Hematopoietic multipotent progenitor cell treated with erythropoietin and hydrocortisone succinate and interleukin-3 and kit ligand, for 8 days (in vitro differentiated cells): ENCODE results near the gene TEAD1.
A peak's percentile ranks its signal among the peaks of the same experiment; 100 is the strongest.

Source experiments
- DNase-seq: peaks from one replicate; pipeline ENCODE4 v3.0.0-alpha.2; 2015

TEAD1 gene

DNA sequence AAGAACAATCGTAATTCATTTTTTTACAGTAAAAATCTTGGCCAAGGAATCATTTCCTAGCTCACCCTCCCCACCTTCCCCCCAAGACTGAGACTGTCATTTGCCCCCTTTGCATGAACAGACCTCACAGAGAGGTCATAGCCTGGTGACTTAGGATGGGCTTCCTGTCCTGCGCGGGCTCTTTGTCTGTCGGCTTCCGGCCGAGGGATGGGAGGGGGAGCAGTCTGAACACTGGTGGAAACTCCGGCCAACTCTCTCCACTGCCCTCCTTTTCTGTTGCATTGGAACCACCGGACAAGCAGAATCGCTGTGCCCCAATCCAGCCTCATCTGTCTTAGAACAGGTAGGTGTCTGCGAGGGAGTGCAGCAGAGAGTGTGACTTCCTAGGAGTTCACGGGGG lies 41.7 kb downstream of the TEAD1 start:
- no peak for DNase-seq

DNA sequence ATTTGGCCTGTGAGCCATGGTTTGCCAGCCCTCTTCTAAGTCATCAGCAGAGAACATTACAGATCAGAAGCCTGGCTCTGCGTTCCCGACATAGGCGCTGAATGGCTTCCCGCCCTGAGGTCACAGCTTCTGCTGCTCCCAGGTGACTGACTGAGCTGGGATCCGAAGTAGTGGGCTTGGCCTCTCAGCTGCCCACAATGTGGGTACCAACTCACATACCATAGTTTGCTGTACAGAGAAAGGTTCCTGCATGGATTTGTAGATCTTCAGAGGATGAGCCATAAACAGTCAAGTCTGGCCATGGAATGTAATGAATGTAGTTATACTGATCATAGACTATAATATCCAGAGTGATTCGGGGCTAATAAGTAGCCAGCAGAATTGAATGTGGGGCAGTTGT lies 42.6 kb downstream of the TEAD1 start:
- DNase-seq, result no peak

DNA sequence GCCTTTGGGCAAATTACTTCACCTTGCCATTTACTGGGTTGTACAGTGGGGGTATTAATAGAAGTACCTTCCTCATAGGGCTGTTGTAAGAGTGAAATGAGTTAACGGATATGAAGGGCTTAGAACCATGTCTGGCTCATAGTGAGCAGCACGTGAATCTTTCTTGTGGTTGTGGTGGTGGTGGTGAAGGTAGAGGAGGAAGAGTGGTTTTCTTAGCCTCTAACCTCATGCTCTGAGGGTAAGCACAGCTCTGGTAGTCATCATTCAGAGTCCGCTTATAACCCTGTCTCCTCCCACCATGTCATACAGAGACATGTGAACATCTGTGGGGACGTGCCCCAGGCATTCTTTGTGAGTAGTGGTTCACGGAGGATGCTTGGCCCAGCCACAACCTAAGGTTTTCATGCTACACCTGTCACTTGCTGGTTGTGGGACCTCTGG lies 43.6 kb downstream of the TEAD1 start:
- no peak for DNase-seq

DNA sequence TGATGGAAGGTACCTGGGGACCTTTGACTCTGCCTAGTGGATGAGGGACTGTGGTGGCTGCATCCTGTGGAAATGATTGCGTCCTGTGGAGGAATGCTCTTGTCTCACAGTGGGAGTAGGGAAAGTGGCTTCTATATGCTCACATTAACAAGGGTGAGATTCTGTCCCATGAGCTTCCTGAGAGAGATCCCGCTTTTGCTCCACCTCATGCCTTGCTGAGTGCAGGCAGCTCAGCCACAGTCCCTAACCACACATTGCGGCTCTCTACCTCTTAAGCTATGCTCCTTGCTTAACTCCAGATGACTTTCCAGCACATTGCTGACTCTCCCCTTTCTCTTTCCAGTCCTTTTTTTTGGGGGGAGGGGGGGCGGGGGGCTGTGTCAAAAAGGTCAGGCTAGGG lies 45.0 kb downstream of the TEAD1 start:
- no peak for DNase-seq

DNA sequence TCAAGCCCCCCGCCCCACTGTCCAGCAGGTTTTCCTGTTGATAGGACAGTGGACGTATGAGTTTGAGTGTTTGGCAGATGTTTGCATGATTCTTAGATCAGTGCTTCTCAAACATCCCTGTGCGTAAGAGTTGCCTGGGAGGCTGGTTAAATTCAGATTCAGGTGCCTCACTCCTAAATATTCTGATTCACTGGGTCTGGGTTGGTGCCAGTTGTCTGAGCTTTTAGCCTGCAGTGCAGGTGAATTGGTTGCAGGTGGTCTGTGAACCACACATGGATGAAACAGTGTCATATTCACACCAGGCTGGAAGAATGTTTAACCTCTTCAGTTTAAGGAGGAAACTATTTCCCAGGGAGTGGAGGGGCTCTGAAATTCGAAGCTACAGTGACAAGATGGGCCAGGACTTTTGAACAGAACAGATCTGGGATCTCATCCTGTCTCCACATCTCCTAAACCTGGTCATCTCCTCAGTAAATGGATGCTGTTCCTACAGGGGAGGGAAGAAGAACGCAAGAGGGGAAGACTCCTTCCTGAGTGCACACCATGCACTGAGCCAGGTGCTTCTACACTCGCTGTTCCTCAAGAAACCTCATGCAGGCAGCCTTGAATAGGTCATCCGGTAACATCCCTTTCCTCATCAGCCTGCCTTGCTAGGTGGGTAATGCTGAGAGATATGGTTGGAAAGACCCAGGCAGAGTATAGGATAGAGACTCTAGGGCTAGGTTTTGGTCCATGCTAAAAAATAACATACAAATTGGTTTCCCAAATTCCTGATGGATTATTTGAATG lies 47.8 kb downstream of the TEAD1 start:
- DNase-seq, result no peak

DNA sequence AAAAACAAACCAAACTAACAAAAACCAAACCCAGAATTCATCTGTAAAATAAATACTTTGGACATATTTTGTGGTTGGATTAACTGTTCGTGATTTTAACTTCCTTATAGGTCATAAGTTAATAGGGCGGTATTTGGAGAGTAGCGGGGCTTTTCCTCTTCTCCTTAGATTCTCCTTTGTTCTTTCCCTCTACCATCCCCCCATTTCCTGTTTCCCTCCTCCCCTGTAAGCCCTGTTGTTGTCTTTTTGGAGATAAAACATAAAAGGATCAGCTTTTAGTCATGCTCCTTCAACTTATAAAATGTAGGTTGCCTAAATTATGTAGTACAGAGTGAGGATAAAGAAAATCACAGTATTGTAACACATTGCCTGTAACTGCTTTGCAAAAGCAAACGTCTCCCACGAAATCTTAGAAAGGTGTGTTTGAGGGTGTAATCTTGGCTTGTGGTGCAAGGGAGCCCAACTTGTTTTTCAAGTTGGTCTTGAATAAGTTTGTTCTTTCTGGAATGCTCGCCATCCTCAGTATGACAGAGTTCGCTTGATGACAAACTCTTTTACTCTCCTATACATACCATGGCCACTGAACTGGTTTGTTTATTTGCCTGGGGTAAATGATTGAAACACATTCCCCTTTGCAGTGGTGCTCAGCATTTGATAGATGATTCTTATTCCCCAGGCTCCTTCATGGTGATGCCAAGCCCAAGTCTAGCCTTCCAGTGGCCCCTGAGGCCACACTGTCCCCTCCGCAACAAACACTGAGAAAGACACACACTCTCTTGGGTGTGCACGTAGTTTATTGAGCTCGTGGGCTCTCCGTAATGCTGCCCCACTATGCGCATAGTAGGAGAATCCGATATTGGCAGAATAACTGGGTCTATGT lies 49.4 kb downstream of the TEAD1 start:
- no peak for DNase-seq

DNA sequence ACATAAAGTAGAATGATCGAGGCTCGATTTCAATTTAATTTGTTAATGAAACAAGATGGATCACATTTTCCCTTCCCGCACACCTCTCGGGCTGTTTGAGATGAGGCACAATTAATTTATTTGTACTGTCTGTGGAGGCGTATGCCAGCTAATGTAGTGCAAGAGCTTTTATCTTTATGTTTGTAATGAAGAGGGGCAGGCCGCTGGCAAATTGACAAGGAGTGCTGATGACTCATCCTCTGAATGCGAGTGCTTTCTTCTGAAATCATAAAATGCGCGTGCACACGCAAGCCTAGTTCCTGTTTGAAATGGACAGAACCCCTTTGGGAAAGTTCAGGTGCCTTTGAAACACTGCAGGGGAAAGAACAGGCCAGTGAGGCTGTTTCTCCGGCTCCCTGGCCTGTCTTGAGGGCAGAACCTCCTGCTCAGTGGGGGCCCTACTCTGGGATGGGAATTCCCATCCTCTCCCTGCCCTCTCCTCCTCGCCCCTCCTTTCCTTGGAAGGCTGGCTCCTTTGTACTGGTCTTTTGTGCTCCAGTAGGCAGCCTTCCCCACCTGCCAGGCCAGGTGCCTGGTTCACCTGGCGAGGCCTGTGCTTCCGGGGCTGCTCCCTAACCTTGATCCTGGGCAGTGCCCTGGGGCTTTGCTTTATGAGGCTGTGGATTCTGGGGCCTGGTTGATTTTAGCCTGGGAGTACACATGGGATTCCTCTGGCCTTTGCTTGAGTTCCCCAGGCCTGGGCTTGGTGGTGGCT lies 50.3 kb downstream of the TEAD1 start:
- peak; percentile 51 for DNase-seq

DNA sequence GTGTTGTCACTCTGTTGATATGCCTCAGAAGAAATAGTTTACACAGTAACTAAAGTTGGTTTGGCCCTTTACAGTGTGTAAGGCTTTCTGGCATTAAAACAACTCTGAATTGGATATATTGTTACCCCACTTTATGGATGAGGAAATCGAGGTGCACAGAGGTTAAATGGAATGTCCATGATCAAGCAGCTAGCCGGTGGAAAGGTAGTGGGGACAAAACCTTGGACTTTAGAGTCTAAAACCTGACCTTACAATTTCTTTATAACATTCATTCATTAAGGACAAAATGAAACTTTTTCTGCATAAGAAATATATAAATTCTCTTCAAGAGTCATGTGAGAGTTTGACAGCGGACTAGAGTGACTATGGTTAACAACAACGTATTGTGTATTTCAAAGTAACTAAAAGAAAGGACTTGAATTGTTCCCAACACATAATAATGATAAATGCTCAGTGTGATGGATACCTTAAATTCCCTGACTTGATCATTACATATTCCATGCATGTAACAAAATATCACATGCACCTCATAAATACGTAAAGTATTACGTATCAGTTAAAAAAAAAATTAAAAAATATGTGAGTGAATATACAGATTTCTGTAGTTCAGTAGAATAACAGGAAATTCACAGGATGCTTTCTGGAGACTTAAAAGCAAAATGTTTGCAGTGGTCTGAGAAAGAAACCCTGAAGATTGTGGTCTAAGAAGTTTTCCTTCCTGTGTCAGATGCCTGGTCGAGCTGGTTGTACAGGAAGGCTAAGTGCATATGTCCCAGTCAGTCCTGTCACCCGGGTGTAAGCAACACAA lies 51.0 kb downstream of the TEAD1 start:
- DNase-seq, result no peak

DNA sequence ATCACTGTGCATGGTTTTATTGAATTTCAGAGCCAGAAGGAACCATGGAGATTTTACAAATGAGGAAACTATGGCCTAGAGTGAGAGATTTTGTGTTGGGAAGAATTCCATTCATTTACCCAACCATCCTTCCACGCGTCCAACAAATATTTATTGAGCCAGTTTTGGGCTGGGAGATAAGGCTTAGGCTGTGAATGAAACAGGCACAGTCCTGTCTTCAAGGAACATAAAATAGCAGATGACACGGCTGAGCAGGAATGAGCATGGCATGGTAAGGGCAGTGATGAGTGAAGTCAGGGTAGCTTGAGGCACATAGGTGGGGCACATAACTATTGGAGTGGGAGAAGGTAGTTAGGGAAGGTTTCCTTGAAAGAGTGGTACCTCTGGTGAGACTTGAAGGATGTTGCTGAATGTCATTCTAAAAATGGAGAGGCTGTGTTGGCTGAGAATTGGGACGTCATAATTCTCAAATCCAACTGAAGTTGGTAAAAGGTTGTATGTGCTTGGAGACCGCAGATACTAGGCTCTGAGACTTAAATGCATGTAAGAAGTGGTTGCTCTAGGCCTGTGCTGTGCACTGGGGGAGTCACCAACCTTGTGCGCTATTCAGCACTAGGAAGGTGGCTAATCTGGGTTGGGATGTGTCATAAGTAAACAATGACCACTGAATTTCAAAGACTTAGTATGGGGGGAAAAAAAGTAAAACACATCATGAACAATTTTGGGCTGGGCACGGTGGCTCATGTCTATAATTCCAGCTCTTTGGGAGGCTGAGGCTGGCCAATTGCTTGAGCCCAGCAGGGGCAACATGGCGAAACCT lies 51.9 kb downstream of the TEAD1 start:
- no peak for DNase-seq

DNA sequence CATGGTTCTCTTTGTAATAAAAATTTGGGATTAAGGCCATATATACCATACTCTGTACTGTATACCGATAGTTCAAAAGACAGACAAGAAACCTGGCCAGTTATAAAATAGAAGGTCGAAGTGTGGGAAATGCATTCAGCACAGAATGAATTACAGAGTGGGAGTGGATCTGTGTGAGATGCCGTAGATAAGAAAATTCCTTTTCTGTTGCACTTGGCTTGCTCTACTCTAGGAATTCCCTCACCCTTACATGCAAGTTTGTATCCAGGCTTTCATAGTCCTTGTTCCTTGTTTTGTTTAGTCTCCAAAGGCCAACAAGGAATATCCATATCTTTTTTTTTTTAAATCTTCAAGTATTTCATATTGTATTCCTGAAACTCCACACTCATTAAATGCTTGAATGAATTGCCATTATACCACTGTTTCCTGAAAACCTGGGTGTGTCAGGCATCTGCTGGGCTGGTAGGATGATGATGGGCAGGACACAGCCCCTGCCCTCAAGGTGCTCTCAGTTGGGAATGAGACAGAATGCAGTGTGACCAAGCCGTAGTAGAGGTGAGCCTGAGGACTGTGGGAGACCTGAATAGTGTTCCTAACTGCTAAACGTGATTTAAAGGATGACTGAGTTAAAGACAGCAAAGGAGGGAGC lies 53.5 kb downstream of the TEAD1 start:
- DNase-seq, result no peak

DNA sequence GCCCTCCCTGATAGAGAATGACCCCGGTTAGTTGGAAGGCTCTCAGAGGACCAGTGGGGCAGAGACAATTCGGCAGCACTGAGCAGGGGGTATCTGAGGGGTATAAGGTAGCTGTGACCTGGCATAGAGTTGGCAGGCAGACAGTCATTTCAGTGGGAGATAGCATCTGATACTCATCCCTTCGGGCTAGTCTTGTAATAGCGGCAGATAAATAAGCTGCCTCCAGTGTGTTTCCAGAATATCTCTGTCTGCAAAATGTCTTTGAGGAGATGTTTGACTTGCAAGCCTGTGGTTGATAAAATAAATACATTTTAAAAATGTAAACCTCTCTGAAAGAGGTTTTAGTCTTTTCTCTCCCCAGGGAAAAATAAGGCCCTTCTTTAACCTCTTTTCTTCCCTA lies 54.2 kb downstream of the TEAD1 start:
- no peak for DNase-seq

DNA sequence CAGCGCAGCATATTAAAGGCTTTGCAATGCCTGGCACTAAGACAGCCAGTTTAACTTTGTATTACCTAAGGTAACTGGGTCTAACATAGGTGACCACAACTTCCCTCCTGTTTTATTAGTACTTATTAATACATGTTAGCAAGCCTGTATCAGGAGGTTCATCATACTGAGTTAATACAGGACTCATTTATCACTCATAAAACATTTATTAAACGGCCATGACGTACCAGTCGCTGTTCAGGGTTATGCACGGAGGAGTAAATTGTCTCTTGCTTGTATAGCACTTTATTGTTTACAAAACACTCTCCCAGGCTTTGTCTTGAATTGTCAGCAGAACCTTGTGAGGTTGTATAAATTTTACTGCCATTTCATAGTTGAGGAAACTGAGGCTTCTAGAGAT lies 55.7 kb downstream of the TEAD1 start:
- DNase-seq, result no peak

DNA sequence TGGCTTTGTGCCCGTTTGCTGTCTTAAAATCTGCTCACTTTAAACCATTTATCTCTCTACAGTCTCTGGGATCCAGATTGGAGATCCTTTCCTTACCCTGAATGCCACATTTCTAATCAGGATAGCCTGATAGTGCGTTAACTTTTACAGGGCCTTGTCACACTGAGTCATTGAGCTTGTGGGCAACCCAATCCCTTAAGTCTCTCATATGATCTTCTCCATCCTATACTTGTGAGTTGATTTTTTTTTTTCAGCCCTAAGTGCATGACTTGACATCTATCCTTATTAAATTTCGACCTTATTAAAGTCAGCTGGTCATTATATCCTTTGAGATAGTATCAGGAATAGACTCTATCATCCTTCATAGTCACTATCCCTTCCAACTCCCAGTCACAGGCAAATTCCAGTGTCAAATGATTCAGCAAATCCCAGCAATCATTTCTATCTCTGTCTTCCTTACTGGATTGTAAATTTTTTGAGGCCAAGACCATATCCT lies 57.7 kb downstream of the TEAD1 start:
- no peak for DNase-seq

DNA sequence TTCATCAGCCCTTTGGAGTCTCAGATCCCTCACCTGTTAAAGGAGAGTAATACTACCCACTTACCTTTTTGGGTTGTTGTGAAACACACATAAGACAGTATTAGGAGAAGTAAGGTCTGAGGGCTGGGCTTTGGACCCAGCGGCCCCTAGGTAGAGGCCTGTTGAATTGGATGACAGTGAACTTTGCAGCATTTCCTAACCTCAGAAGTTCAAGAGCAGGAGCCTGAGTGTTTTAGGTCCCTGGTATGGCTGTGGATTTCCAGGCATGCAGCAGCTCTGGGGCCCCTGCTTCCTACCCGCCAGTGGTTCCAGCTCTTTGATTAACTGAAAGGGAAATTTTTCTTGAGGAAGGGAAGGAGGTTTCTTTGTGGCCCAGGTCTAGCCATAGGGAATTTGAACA lies 58.9 kb downstream of the TEAD1 start:
- DNase-seq, result no peak

DNA sequence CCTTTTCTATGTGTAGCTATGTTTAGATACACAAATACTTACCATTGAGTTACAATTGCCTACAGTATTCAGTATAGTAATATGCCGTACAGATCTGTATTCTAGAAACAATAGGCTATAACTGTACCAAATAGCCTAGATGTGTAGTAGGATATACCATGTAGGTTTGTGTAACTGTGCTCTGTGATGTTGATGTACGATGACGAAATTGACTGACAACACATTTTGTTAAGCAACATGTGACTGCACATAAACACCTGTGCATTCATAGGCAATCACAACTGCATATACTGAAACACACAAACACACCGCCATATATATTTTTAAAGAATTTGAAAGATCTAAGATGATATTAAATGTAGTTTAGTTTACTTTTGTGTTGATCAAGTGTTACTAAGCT lies 60.4 kb downstream of the TEAD1 start:
- DNase-seq, result no peak

DNA sequence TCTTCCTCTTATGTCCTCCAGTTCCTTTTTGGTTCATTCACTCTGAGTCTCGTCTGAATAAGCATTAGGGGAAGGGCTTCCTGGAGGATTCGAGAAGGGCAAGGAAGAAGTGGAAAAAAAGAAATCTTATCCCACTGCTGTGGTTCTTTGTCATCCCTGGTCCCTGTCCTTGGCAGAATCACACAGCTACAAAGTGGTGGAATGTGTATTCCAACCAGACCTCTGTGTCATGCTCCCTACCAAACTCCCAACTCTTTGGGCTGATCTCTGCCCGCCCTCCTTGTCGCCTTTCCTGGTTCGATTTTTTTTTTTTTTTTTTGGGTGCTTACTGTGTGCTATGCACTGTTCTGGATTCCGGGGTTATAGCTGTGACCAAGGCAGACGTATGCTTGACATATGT lies 61.0 kb downstream of the TEAD1 start:
- DNase-seq, result no peak

DNA sequence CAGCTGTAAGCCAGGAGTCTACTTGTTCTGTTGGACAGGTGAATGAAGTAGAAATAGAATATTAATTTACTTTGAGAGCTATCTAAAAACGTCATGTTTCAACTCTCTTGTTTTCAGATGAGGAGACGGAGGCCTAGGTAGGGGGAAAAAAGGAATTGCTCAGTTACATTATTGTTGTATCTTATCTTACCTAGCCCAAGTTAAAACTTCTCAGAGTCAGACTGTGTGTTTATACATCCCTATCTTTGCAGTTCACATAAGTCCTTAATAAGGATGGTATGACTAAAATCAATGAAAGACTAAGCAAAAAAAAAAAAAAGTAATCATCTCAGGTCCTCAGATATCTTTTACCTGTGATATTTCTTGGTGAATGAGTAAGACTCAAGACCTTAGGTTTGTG lies 62.8 kb downstream of the TEAD1 start:
- no peak for DNase-seq

DNA sequence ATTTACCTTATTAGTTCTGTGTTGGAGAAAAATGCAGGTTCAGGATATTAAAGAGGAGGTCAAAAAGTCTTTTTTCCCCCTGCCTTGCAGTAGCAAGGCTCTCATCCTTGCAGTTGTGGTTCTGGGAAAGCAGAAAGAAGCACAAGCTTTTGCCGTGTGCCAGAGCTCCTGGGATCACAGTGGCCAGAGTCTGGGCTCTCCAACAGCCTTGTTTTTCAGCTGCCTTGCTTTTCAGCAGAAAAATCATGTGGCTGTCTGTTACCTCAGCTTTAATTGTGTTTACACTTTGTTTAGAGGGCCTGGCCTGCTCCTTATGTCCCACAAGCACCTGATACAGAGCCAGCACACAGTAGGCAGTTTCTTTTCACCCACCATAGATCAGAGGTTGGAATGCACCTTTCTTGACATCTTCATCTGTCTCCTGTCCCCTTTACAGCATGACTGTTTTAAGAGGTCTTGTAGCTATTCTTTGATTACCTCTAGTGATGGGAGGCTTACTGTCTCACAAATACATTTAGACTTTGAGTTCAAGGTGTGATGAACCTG lies 67.5 kb downstream of the TEAD1 start:
- no peak for DNase-seq

DNA sequence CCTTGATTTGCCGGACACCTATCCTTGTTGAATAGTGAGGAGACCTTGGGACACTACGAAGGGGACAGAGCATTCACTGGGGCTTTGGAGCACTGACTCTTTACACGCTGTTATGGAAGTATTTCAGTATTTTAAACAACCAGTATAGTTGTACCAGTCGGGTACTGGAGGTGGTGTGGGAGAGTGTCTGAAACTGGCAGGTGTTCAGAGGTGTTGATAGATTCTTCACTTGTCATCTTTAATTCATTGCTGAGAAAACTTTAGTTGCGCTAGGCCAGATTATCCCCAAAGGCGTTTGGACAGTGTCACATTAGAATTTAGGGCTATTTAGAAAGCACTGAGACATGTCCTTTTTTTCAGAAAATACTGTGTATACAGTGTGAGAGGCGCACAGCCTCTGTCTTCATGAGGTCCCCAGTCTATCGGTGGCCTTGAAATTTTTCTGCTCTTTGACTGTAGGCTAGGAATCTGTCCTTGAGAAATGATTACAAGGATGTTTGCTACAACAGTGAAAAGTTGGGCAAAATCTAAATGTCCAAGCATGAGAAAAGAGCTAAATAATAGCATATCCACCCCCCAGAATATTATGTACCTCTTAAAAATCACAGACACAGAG lies 69.7 kb downstream of the TEAD1 start:
- no peak for DNase-seq

DNA sequence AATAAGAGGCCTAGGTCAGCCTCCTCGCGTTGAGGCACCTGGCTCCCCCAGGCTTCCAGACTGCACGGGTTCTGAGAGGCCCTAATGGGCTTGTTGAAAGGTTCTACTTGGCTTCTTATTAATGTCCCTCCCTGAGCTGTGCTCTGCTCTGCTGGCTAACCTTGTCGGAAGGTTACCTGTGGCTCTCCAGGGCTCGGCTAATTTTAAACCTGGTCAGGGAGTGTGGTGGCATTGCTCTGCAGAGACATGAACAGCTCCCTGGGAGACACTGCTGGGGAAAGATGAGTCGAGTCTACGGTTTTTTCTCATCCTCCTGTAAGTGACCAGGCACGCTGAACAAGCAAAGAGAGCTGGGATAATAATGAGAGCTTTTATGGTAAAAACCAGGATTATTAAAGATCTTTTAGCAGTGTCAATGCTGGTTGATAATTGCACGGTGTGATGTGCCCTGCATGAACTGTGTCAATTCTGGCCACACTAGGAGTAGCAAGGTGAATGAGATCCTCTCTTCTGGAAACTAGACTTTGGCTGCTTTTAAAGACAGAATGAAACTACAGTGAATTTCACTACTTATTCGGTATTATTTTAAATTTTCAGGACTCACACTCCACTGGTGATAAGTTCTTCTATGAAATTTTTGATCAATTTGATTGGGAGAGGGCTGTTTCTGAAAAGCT lies 70.7 kb downstream of the TEAD1 start:
- DNase-seq, result no peak
